Activated naive CD8-positive, alpha-beta T cell treated with anti-CD3 and anti-CD28 coated beads, Interleukin-2, amount 50 U/mL, for 16 hours (primary cell): ENCODE measurements around the gene CLTCL1.

Experiments used
- DNase-seq: peaks from one replicate; pipeline ENCODE4 v3.0.0-alpha.2; 2020; ENCODE audit warnings: low read depth, low spot score

Gene CLTCL1

DNA sequence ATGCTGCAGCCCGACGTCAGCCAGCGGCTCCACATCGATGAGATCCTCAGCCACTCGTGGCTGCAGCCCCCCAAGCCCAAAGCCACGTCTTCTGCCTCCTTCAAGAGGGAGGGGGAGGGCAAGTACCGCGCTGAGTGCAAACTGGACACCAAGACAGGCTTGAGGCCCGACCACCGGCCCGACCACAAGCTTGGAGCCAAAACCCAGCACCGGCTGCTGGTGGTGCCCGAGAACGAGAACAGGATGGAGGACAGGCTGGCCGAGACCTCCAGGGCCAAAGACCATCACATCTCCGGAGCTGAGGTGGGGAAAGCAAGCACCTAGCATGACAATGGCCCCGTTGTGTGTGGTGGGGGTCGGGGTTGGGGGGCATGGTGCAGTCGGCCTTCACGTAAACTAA, 159.4 kb downstream of the CLTCL1 start:
- no peak for DNase-seq

- no peak for DNase-seq
These were observed 159.9 kb downstream of the CLTCL1 start for GRCh38 chr22:19131685-19132015.

DNA sequence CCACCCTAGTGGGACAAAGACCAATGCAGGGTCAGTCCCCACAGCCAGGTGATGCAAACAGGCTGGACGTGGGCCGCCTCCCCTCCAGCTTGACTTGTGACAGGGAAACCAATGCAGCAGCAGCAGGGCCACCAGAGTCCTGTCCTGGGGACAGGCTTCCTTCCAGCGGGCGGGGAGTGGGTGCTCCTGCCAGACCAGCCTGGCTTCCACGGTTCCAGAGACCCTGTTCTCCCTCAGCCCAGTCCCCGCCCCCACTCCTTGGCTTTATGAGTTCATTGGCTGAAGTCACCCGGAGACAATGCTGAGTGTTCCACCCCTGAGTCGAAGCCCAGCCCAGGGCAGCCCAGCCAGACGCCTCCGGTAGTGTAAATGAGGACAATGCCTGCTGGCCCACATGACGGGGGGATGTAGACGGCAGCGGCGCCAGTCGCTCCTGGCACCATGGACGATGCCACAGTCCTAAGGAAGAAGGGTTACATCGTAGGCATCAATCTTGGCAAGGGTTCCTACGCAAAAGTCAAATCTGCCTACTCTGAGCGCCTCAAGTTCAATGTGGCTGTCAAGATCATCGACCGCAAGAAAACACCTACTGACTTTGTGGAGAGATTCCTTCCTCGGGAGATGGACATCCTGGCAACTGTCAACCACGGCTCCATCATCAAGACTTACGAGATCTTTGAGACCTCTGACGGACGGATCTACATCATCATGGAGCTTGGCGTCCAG, 160.4 kb downstream of the CLTCL1 start, which contains the start of gene TSSK2:
Gene TSSK2 (plus strand): TSS at position 350 of the 726 bp plus-strand sequence. CDS start 92 bp downstream, at position 442.
- no peak for DNase-seq

GRCh38 chr22:19129871-19130270, 161.6 kb downstream of the CLTCL1 start:
- no peak for DNase-seq
